ENCODE results near the gene NKX2-3. TPM values are rescaled to one million over a fixed set of nuclear protein-coding genes. Genes with fewer than 3 reads are reported as not detected.

NKX2-3 gene
- total RNA-seq, 2 experiments from 2014 or later = not detected

- Histone ChIP-seq H3K79me2 (ENCODE audit: insufficient read depth, low read depth, low read length) (no peaks in the 10 kb centered on the region), H3K9me2 (ENCODE audit: insufficient read depth, low read length) (no peaks in the 10 kb centered on the region), H3K27ac (ENCODE audit: low read depth, low read length, poor library complexity, severe bottlenecking) (no peak overlapping the region), H3K4me2 (ENCODE audit: low read length) (no peak overlapping the region), H3K9me3 (ENCODE audit: low read length) (no peaks in the 10 kb centered on the region), H2AFZ (ENCODE audit: low read length) (no peak overlapping the region), H4K20me1 (ENCODE audit: insufficient read depth, low read length) (no peaks in the 10 kb centered on the region), H3K36me3 (ENCODE audit: insufficient read depth, low read length) (no peaks in the 10 kb centered on the region), H3K4me3 (ENCODE audit: low read depth, low read length, poor library complexity, severe bottlenecking) (no peak overlapping the region), H3K4me1 (ENCODE audit: insufficient read depth, low read length, poor library complexity, severe bottlenecking) (no peaks in the 10 kb centered on the region)
- POLR2A ChIA-PET = no interaction called here
- intact Hi-C loops (cut with micrococcal nuclease; ENCODE audit: unreplicated experiment) = no loop called here
- CTCF ChIA-PET (ENCODE audit: unreplicated experiment) = no interaction called here
- DNase-seq (ENCODE audit: low spot score) = no peak
- TF ChIP-seq CTCF (conservative IDR thresholded peaks at IDR 0.05; ENCODE audit: low read length) (no peak), EZH2phosphoT487 (IDR thresholded peaks at IDR 0.05; ENCODE audit: borderline replicate concordance, low read depth, low read length) (no peak)
- no TSS peak for BruUV-seq (replicated peaks)
These were observed 3.1 kb upstream of the NKX2-3 start for GRCh38 chr10:99529591-99530107.

GRCh38 chr10:99530108-99531025 is 2.4 kb upstream of the NKX2-3 start:
- H3K36me3 ChIP-seq (ENCODE audit: insufficient read depth, low read length) = no peaks in the 10 kb centered on the region
- no peak overlapping the region for H3K4me2 ChIP-seq (ENCODE audit: low read length)
- H3K9me2 ChIP-seq (ENCODE audit: insufficient read depth, low read length) = no peaks in the 10 kb centered on the region
- no peak overlapping the region for H3K4me3 ChIP-seq (ENCODE audit: low read depth, low read length, poor library complexity, severe bottlenecking)
- POLR2A ChIA-PET = no interaction called here
- H4K20me1 ChIP-seq (ENCODE audit: insufficient read depth, low read length) = no peaks in the 10 kb centered on the region
- CTCF ChIA-PET (ENCODE audit: unreplicated experiment) = no interaction called here
- no peaks in the 10 kb centered on the region for H3K79me2 ChIP-seq (ENCODE audit: insufficient read depth, low read depth, low read length)
- intact Hi-C loops (cut with micrococcal nuclease; ENCODE audit: unreplicated experiment) = no loop called here
- no peak overlapping the region for H3K27ac ChIP-seq (ENCODE audit: low read depth, low read length, poor library complexity, severe bottlenecking)
- H3K9me3 ChIP-seq (ENCODE audit: low read length) = no peaks in the 10 kb centered on the region
- no peak overlapping the region for H2AFZ ChIP-seq (ENCODE audit: low read length)
- TF ChIP-seq EZH2phosphoT487 (IDR thresholded peaks at IDR 0.05; ENCODE audit: borderline replicate concordance, low read depth, low read length) (no peak), CTCF (conservative IDR thresholded peaks at IDR 0.05; ENCODE audit: low read length) (no peak)
- no TSS peak for BruUV-seq (replicated peaks)
- no peak for DNase-seq (ENCODE audit: low spot score)
- H3K4me1 ChIP-seq (ENCODE audit: insufficient read depth, low read length, poor library complexity, severe bottlenecking) = no peaks in the 10 kb centered on the region

All from OCI-LY7 (cell line).